Fibroblast of the conjunctiva (primary cell): ENCODE measurements around the gene UBE2H.
"Not testable (repeated sequence)": the region's sequence is repeated elsewhere in the genome, so short reads cannot be mapped to it uniquely, and the experiment has no call there.

Experiments
- DNase-seq: peaks from one replicate; pipeline ENCODE4 v3.0.0-alpha.2; 2010; ENCODE audit warnings: low read depth

Gene UBE2H

GRCh38 chr7:129952653-129953560 lies at the start of gene UBE2H:
Gene UBE2H (minus strand): TSS chr7:129952960. CDS start chr7:129952555, 405 bp downstream.
- peak; percentile 86 for DNase-seq

- no peak for DNase-seq
Measured at GRCh38 chr7:129998446-129998845, 45.7 kb upstream of the UBE2H start.

- DNase-seq = no peak
Measured at GRCh38 chr7:129997285-129997684, 44.5 kb upstream of the UBE2H start.

- DNase-seq = no peak
Measured at GRCh38 chr7:129993275-129993674, 40.5 kb upstream of the UBE2H start.

- DNase-seq = no peak
Measured at GRCh38 chr7:129990403-129991192, 37.8 kb upstream of the UBE2H start.

GRCh38 chr7:129989466-129989865 lies 36.7 kb upstream of the UBE2H start:
- DNase-seq = no peak

GRCh38 chr7:129986600-129986999 lies 33.8 kb upstream of the UBE2H start:
- no peak for DNase-seq

- no peak for DNase-seq
Measured at GRCh38 chr7:129980667-129981066, 27.9 kb upstream of the UBE2H start.

- DNase-seq = no peak
Measured at GRCh38 chr7:129975309-129975708, 22.5 kb upstream of the UBE2H start.

- DNase-seq = no peak
Measured at GRCh38 chr7:129970816-129971215, 18.1 kb upstream of the UBE2H start.

- no peak for DNase-seq
Measured at GRCh38 chr7:129969881-129970446, 17.2 kb upstream of the UBE2H start.

- DNase-seq = no peak
Measured at GRCh38 chr7:129968592-129969383, 16.0 kb upstream of the UBE2H start.

GRCh38 chr7:129960204-129960475 lies 7.4 kb upstream of the UBE2H start:
- DNase-seq = not testable (repeated sequence)

GRCh38 chr7:129959471-129960203 lies 6.9 kb upstream of the UBE2H start:
- no peak for DNase-seq

GRCh38 chr7:129958643-129959470 lies 6.1 kb upstream of the UBE2H start:
- DNase-seq = no peak

- DNase-seq = no peak
Measured at GRCh38 chr7:129955993-129956543, 3.3 kb upstream of the UBE2H start.

- no peak for DNase-seq
Measured at GRCh38 chr7:129952086-129952652, 591 bp downstream of the UBE2H start.

GRCh38 chr7:129951226-129952085 lies 1.3 kb downstream of the UBE2H start:
- no peak for DNase-seq

GRCh38 chr7:129950933-129951225 lies 1.9 kb downstream of the UBE2H start:
- no peak for DNase-seq
